ENCODE results near the gene SMAD2.

GRCh38 chr18:47881752-47882455 is 48.6 kb downstream of the SMAD2 start:
- TF ChIP-seq EZH2 (IDR thresholded peaks at IDR 0.05; ENCODE audit: insufficient read depth, poor library complexity, severe bottlenecking) (no peak), EZH2phosphoT487 (IDR thresholded peaks at IDR 0.05; ENCODE audit: insufficient read depth, low read depth) (no peak)

All from GM23248 (cell line).